Lower leg skin (tissue), 4 donors: ENCODE results near the gene CR1L. TPM values are rescaled to one million over a fixed set of nuclear protein-coding genes. Genes with fewer than 3 reads are reported as not detected.
"Not testable (repeated sequence)": the region's sequence is repeated elsewhere in the genome, so short reads cannot be mapped to it uniquely, and the experiment has no call there.

Experiments
- DNase-seq, 2 donors: peaks; one replicate each; pipeline ENCODE4 v3.0.0-alpha.2; 2019; ENCODE audit warnings: low spot score in 2 of 2
- H3K4me3 ChIP-seq: fragments of 200-600 bp; sonication (generic); 2 replicates; pipeline ENCODE4 v1.5.1; 2017; ENCODE audit warnings: mild to moderate bottlenecking, low read depth; ENCODE audit not compliant: poor library complexity, severe bottlenecking
- POLR2A ChIP-seq, 2 donors: fragments of 450-650 bp; IDR thresholded peaks; one replicate each; pipeline ENCODE4 v1.6.1; 2016 to 2017; ENCODE audit warnings: antibody characterized with exemption in 2 of 2, mild to moderate bottlenecking in 1 of 2, moderate library complexity in 1 of 2
- WGBS, 2 donors: methylation state at CpG; one replicate each; pipeline ENCODE4 v1.1.5; 2018; 5-methylcytosine and 5-hydroxymethylcytosine counted together
- intact Hi-C: fragments of 100-400 bp; cut with DNase I; formaldehyde crosslinking; loops from one replicate; pipeline ENCODE4 v1.15.0; 2023; ENCODE audit warnings: low total_unique reads
- total RNA-seq, 4 donors: library from RNA; depleted of rRNA; stranded (reverse); fragments of >200 nt; gene quantifications; one replicate each; pipeline ENCODE4 v1.1.0, GENCODE V29; 2016
- TF ChIP-seq, protein P1 (sequence below), 3 donors: fragments of 450-650 bp; IDR thresholded peaks; one replicate each; pipeline ENCODE4 v1.5.1; 2016; ENCODE audit warnings: antibody characterized with exemption in 3 of 3, mild to moderate bottlenecking in 3 of 3, moderate library complexity in 2 of 3

Gene CR1L
- total RNA-seq, 4 donors from 2014 or later = not detected

DNA sequence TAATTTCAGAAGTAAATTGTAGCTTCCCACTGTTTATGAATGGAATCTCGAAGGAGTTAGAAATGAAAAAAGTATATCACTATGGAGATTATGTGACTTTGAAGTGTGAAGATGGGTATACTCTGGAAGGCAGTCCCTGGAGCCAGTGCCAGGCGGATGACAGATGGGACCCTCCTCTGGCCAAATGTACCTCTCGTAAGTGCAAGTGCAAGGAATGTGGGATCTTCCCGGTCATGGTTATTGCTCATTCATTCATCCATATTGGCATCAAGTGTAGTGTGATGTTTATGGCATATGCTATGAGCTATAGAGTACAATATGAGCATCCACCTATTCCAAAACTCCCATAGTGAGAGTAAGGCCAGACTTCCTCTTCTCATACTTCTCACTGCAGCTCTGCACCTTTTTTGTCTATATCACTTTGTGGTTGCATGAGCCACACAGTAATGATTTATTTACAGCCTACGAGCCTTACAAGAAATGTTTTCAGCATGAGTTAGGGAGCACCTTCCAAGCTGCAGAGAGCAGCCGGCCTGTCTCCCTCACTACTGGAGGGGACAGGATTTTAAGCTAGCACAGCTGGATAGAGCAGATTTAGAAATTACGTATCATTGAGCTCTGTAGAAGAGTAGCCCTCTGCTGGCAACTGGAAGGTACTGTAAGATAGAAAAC, 24.9 kb upstream of the CR1L start:
- no peak for DNase-seq
- intact Hi-C loops = no loop called here
- WGBS, 2 donors = 51 to 52% methylated on average over 7 of the region's 7 CpGs
- TF ChIP-seq, protein P1, sequence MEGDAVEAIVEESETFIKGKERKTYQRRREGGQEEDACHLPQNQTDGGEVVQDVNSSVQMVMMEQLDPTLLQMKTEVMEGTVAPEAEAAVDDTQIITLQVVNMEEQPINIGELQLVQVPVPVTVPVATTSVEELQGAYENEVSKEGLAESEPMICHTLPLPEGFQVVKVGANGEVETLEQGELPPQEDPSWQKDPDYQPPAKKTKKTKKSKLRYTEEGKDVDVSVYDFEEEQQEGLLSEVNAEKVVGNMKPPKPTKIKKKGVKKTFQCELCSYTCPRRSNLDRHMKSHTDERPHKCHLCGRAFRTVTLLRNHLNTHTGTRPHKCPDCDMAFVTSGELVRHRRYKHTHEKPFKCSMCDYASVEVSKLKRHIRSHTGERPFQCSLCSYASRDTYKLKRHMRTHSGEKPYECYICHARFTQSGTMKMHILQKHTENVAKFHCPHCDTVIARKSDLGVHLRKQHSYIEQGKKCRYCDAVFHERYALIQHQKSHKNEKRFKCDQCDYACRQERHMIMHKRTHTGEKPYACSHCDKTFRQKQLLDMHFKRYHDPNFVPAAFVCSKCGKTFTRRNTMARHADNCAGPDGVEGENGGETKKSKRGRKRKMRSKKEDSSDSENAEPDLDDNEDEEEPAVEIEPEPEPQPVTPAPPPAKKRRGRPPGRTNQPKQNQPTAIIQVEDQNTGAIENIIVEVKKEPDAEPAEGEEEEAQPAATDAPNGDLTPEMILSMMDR (IDR thresholded peaks at IDR 0.05) = no peak
- H3K4me3 ChIP-seq = no peak overlapping the region

DNA sequence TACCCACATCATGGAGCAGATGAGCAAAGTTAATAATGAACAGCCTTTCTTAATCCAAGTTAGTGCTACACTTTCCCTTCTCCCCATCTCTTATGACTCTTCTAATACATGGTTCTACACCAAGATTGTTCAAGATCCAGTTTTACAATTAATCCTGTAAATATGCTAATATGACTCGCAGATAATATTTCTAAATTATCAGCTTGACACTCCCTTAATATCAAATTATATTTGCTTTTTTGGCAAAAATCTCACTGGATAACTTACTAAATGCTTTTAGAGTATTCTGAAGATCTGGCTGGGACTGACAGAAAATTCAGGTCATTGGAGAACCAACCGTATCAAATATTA, 24.4 kb upstream of the CR1L start:
- no peak overlapping the region for H3K4me3 ChIP-seq
- TF ChIP-seq POLR2A (IDR thresholded peaks at IDR 0.05) = no peak
- TF ChIP-seq, protein P1 (IDR thresholded peaks at IDR 0.05) = no peak
- DNase-seq = no peak
- WGBS, 2 donors = 87 to 90% methylated on average over 2 of the region's 2 CpGs
- intact Hi-C loops = no loop called here

DNA sequence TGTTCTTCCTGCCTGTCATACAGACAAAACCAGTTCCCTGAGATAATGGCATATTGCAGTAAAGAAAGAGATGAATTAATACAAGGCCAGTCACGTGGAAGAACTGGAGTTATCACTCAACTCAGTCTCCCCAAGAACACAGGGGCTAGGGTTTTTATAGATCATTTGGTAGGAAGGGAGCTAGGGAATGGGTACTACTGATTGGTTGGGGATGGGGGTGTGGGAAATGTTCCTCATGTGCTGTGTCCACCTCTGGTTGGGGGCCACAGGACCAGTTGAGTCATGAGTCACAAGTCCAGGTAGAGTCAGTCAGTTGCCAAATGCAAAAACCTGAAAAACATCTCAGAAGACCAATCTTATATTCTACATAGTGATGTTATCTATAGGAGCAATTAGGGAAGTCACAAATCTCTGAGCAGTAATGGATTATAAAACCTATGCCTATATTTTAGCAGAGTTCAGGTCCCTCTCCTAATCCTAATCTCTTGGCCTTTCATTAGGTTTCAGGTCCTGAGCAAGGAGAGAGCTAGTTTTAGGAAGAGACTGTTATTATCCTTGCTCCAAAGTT, 19.3 kb upstream of the CR1L start:
- 83 to 89% methylated on average over 1 of the region's 1 CpG for WGBS, 2 donors
- intact Hi-C loops, H3K4me3 ChIP-seq, DNase-seq: not testable (repeated sequence)

DNA sequence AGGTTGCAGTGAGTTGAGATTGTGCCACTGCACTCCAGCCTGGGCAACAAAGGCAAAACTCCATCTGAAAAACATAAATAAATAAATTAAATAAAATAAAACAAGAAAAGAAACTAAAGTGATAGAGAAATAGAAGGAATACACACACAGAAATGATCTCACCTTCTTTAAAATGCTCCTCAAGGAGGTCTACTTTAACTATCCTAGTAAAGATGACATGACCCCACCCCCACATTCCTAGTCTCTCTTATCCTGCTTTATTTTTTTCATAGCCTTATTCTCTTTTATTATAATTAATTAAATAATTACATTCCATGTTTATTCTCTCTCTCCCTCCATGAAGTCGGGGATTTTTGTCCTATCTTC, 18.0 kb upstream of the CR1L start:
- intact Hi-C loops = no loop called here
- no peak for TF ChIP-seq POLR2A (IDR thresholded peaks at IDR 0.05)
- TF ChIP-seq, protein P1 (IDR thresholded peaks at IDR 0.05) = no peak
- 96 to 97% methylated on average over 1 of the region's 1 CpG for WGBS, 2 donors
- no peak overlapping the region for H3K4me3 ChIP-seq
- DNase-seq = no peak

DNA sequence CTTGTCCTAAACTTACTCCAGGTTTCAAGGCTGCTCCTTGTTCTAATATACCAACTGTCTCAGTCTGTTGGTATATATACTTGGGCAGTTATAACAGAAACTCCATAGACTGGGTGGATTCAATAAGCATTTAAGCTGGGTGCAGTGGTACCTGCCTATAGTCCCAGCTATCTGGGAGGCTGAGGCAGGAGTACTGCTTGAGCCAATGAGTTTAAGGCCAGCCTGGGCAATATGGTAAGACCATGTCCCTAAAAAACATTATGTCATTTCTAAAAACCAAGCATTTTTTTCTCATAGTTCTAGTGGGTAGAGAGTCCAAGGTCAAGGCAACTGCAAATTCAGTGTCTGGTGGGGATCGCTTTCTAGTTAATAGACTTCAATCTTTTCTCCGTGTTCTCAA, 17.4 kb upstream of the CR1L start:
- no peak for DNase-seq

DNA sequence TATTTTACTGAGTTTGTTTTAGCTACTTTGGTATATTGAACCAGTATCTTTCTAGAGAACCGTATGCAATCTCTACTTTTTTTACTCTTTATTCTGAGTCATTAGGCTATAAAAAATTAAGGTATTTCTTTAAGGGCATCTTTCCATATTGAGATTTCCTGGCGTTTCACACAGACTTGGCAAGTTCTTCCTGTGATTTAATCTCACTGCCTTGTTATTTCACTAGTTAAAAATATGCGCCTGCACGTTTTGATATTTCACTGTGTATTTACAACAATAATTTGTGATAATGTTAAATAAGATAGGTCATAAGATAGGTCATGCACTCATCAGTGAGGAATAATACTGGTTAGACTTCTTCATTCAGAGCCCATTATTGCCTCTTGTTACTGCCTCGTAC, 16.2 kb upstream of the CR1L start:
- 20 to 24% methylated on average over 5 of the region's 5 CpGs for WGBS, 2 donors

More for the DNA sequence above, 17.4 kb upstream of the CR1L start:
- WGBS, 2 donors = 89 to 97% methylated on average over 2 of the region's 2 CpGs
- H3K4me3 ChIP-seq = no peak overlapping the region
- TF ChIP-seq, protein P1 (IDR thresholded peaks at IDR 0.05) = no peak
- TF ChIP-seq POLR2A (IDR thresholded peaks at IDR 0.05) = no peak
- intact Hi-C loops = no loop called here

More for the DNA sequence above, 16.2 kb upstream of the CR1L start:
- DNase-seq = no peak
- TF ChIP-seq, protein P1 (IDR thresholded peaks at IDR 0.05) = no peak
- TF ChIP-seq POLR2A (IDR thresholded peaks at IDR 0.05) = no peak
- intact Hi-C loops = no loop called here
- H3K4me3 ChIP-seq = no peak overlapping the region
